IMR-90 (cell line): ENCODE measurements around the gene DCC. TPM values are rescaled to one million over a fixed set of nuclear protein-coding genes. Genes with fewer than 3 reads are reported as not detected.

Source experiments
- ATAC-seq: fragments of 200-7000 bp; cut with Tn5 transposase; 2 replicates; pipeline ENCODE4 v1.9.1; 2020; ENCODE audit warnings: low read depth, mild to moderate bottlenecking, moderate library complexity
- BruUV-seq: library from RNA; stranded (reverse); fragments of 400-500 nt; replicated peaks from 2 replicates; lab custom pipeline; 2021; lab: Mats Ljungman, UMichigan
- CTCF ChIA-PET: fragments of 300-600 bp; formaldehyde crosslinking; extraction: SDS; loops from one replicate; lab custom pipeline; 2021; ENCODE audit warnings: antibody characterized with exemption; lab: Yijun Ruan, JAX
- POLR2A ChIA-PET: fragments of 300-600 bp; sonication (Branson Sonifier 250); formaldehyde crosslinking; loops from one replicate; lab custom pipeline; 2022; ENCODE audit warnings: antibody characterized with exemption; ENCODE audit not compliant: unreplicated experiment; lab: Charles Lee
- DNase-seq: peaks from one replicate; pipeline ENCODE4 v3.0.0; 2013
- H2AFZ ChIP-seq: replicated peaks from 2 replicates; pipeline ENCODE3; 2013; ENCODE audit warnings: low read length, mild to moderate bottlenecking; ENCODE audit not compliant: poor library complexity
- H2AK5ac ChIP-seq: 2 replicates; pipeline ENCODE4 v1.6.1; 2013; ENCODE audit warnings: low read depth, low read length, inconsistent platforms
- H2AK9ac ChIP-seq: replicated peaks from 2 replicates; pipeline ENCODE3; 2013; ENCODE audit warnings: mild to moderate bottlenecking, low read depth, low read length, moderate library complexity; ENCODE audit not compliant: poor library complexity
- H2BK120ac ChIP-seq: 2 replicates; pipeline ENCODE4 v1.6.1; 2013; ENCODE audit warnings: low read depth, low read length, inconsistent platforms
- H2BK15ac ChIP-seq: 3 replicates; pipeline ENCODE4 v1.6.1; 2013; ENCODE audit warnings: low read depth, low read length, inconsistent platforms
- H2BK20ac ChIP-seq: 2 replicates; pipeline ENCODE4 v1.6.1; 2013; ENCODE audit warnings: low read depth, mild to moderate bottlenecking, inconsistent platforms, low read length, moderate library complexity
- H2BK5ac ChIP-seq: 2 replicates; pipeline ENCODE4 v1.6.1; 2013; ENCODE audit warnings: mild to moderate bottlenecking, low read depth, low read length, inconsistent platforms; ENCODE audit not compliant: poor library complexity, severe bottlenecking
- H3K14ac ChIP-seq: replicated peaks from 2 replicates; pipeline ENCODE4 v1.6.1; 2013; ENCODE audit warnings: low read depth, low read length, inconsistent platforms
- H3K18ac ChIP-seq: 2 replicates; pipeline ENCODE4 v1.6.1; 2013; ENCODE audit warnings: low read depth, low read length, control low read depth
- H3K23ac ChIP-seq: 2 replicates; pipeline ENCODE4 v1.6.1; 2013; ENCODE audit warnings: low read depth, low read length, inconsistent platforms
- H3K27ac ChIP-seq: 2 replicates; pipeline ENCODE4 v1.5.1; 2013; ENCODE audit warnings: mild to moderate bottlenecking, control low read depth, low read length; ENCODE audit not compliant: insufficient read depth
- H3K27me3 ChIP-seq: 2 replicates; pipeline ENCODE4 v1.6.1; 2013; ENCODE audit warnings: low read length; ENCODE audit not compliant: control insufficient read depth, insufficient read depth
- H3K36me3 ChIP-seq: 2 replicates; pipeline ENCODE4 v1.6.1; 2013; ENCODE audit warnings: low read length, mixed read lengths; ENCODE audit not compliant: control insufficient read depth, insufficient read depth
- H3K4ac ChIP-seq: 2 replicates; pipeline ENCODE4 v1.6.1; 2013; ENCODE audit warnings: low read depth, low read length, inconsistent platforms
- H3K4me1 ChIP-seq: 2 replicates; pipeline ENCODE4 v1.6.1; 2013; ENCODE audit warnings: low read length, mixed read lengths; ENCODE audit not compliant: control insufficient read depth, insufficient read depth
- H3K4me2 ChIP-seq: 2 replicates; pipeline ENCODE4 v1.6.1; 2013; ENCODE audit warnings: low read depth, mild to moderate bottlenecking, control low read depth, low read length, moderate library complexity
- H3K4me3 ChIP-seq: 2 replicates; pipeline ENCODE4 v1.5.1; 2013; ENCODE audit warnings: low read depth, mild to moderate bottlenecking, control low read depth, low read length, moderate library complexity; ENCODE audit not compliant: insufficient read depth
- H3K56ac ChIP-seq: 2 replicates; pipeline ENCODE4 v1.6.1; 2013; ENCODE audit warnings: low read length, inconsistent platforms; ENCODE audit not compliant: insufficient read depth; ENCODE audit errors: extremely low read depth
- H3K79me1 ChIP-seq, 2 experiments: 2 replicates each; pipeline ENCODE4 v1.6.1; 2013; ENCODE audit warnings: low read length in 2 of 2, inconsistent platforms in 1 of 2, low read depth in 1 of 2
- H3K9ac ChIP-seq: 2 replicates; pipeline ENCODE4 v1.6.1; 2013; ENCODE audit warnings: low read depth, low read length, control low read depth
- H3K9me1 ChIP-seq: 2 replicates; pipeline ENCODE4 v1.6.1; 2013; ENCODE audit warnings: low read length, inconsistent platforms; ENCODE audit not compliant: insufficient read depth
- H3K9me3 ChIP-seq: 2 replicates; pipeline ENCODE4 v1.6.1; 2013; ENCODE audit warnings: low read length; ENCODE audit not compliant: control insufficient read depth, insufficient read depth
- H4K20me1 ChIP-seq: 2 replicates; pipeline ENCODE4 v1.6.1; 2013; ENCODE audit warnings: low read length, inconsistent platforms; ENCODE audit not compliant: insufficient read depth
- H4K5ac ChIP-seq: 2 replicates; pipeline ENCODE4 v1.6.1; 2013; ENCODE audit warnings: mild to moderate bottlenecking, low read depth, low read length, control low read depth
- H4K8ac ChIP-seq, 2 experiments: 2 replicates each; pipeline ENCODE4 v1.6.1; 2013; ENCODE audit warnings: low read depth in 2 of 2, low read length in 2 of 2, control low read depth in 1 of 2, inconsistent platforms in 1 of 2
- H4K91ac ChIP-seq: 2 replicates; pipeline ENCODE4 v1.6.1; 2013; ENCODE audit warnings: low read depth, low read length, inconsistent platforms; ENCODE audit not compliant: insufficient read depth
- CHD1 ChIP-seq: IDR thresholded peaks from 2 replicates; pipeline ENCODE4 v1.6.1; 2012; ENCODE audit warnings: low read depth, low read length, improper control_type of control experiment
- FOS ChIP-seq: fragments of 150-350 bp; IDR thresholded peaks from 2 replicates; pipeline ENCODE4 v1.6.1; 2016; ENCODE audit warnings: low read depth, low read length
- SMC3 ChIP-seq: fragments of 150-350 bp; IDR thresholded peaks from 2 replicates; pipeline ENCODE4 v1.6.1; 2016; ENCODE audit warnings: low read depth, mild to moderate bottlenecking, antibody characterized with exemption, low read length, moderate library complexity
- dilution Hi-C: fragments of 300-500 bp; cut with HindIII; formaldehyde crosslinking; loops from one replicate; pipeline ENCODE4 v1.14.3; 2018; ENCODE audit warnings: low sequenced_read_pairs; ENCODE audit not compliant: unreplicated experiment
- in situ Hi-C: fragments of 300-500 bp; cut with MboI; formaldehyde crosslinking; loops from 3 replicates; pipeline ENCODE4 v1.14.3; 2019; ENCODE audit warnings: low sequenced_read_pairs, inconsistent platforms, mixed read lengths
- intact Hi-C: fragments of 100-400 bp; cut with micrococcal nuclease; formaldehyde crosslinking; loops from 2 replicates; pipeline ENCODE4 v1.10.0; 2022
- polyA plus RNA-seq, 3 experiments: library from polyadenylated mRNA; depleted of rRNA; stranded (reverse); fragments of >200 nt; gene quantifications; 2 replicates each; pipeline ENCODE4 v1.2.3, GENCODE V29; 2012; ENCODE audit warnings: low replicate concordance in 1 of 3
- total RNA-seq: library from RNA; depleted of rRNA; stranded (reverse); fragments of >200 nt; gene quantifications from 2 replicates; pipeline ENCODE4 v1.2.3, GENCODE V29; 2012

Gene DCC
- total and polyA plus RNA-seq, 2 of the 4 experiments (the other 2 are of a cell fraction): 0.31 to 0.54 TPM

- intact Hi-C loops (no loop called here), dilution Hi-C loops (no loop called here), in situ Hi-C loops (no loop called here)
- Histone ChIP-seq H3K4me1 (no peaks in the 10 kb centered on the region), H3K23ac (no peak overlapping the region), H2AFZ (no peak overlapping the region), H4K5ac (no peak overlapping the region), H3K9me3 (peaks cover 11% of the 10 kb centered on the region), H2BK120ac (no peak overlapping the region), H3K27ac (no peak overlapping the region), H3K9me1 (no peaks in the 10 kb centered on the region), H3K14ac (no peak overlapping the region), H4K8ac (no peak overlapping the region), H2AK9ac (no peak overlapping the region), H3K18ac (no peak overlapping the region), H3K9ac (no peak overlapping the region), H4K91ac (no peak overlapping the region), H3K56ac (no peak overlapping the region), H2BK5ac (no peak overlapping the region), H2BK15ac (no peak overlapping the region), H2AK5ac (no peak overlapping the region), H4K20me1 (no peaks in the 10 kb centered on the region), H2BK20ac (no peak overlapping the region), H3K79me1 (no peaks in the 10 kb centered on the region), H3K4me2 (no peak overlapping the region), H3K27me3 (no peaks in the 10 kb centered on the region), H3K36me3 (no peaks in the 10 kb centered on the region), H3K4me3 (no peak overlapping the region), H3K4ac (no peak overlapping the region)
- no peak for TF ChIP-seq FOS
- TF ChIP-seq SMC3: no peak
- TF ChIP-seq CHD1: no peak
- ATAC-seq: no peak
- ChIA-PET CTCF (no interaction called here), POLR2A (no interaction called here)
- no peak for DNase-seq
- BruUV-seq: no TSS peak
Measured at GRCh38 chr18:53147472-53147871, 807.5 kb downstream of the DCC start.
